T1000 (cell line): ENCODE measurements around the gene KLK6.

Experiments
- DNase-seq: peaks from one replicate; lab custom pipeline; 2025; ENCODE audit warnings: mixed read lengths; lab: John Stamatoyannopoulos, UW

The KLK6 gene

GRCh38 chr19:50952910-50953309 lies 16.5 kb downstream of the KLK6 start, which contains the start of gene KLK5:
Gene KLK5 (minus strand): TSS chr19:50953038. CDS start chr19:50952657, 381 bp downstream.
- DNase-seq, result no peak

- no peak for DNase-seq
These were observed 19.5 kb downstream of the KLK6 start for GRCh38 chr19:50949861-50950260.

- no peak for DNase-seq
These were observed 22.3 kb downstream of the KLK6 start for GRCh38 chr19:50947123-50947522.

- no peak for DNase-seq
These were observed 24.6 kb downstream of the KLK6 start for GRCh38 chr19:50944795-50945194.

- no peak for DNase-seq
These were observed 26.1 kb downstream of the KLK6 start for GRCh38 chr19:50943074-50943828.

- no peak for DNase-seq
These were observed 29.8 kb downstream of the KLK6 start for GRCh38 chr19:50939596-50939995.

- DNase-seq, result no peak
These were observed 35.8 kb downstream of the KLK6 start for GRCh38 chr19:50933640-50934039.

- no peak for DNase-seq
These were observed 36.7 kb downstream of the KLK6 start for GRCh38 chr19:50932690-50933083.

- no peak for DNase-seq
These were observed 37.2 kb downstream of the KLK6 start for GRCh38 chr19:50932018-50932689.

GRCh38 chr19:50931023-50931422 lies 38.4 kb downstream of the KLK6 start:
- no peak for DNase-seq

GRCh38 chr19:50928831-50929230 lies 40.6 kb downstream of the KLK6 start:
- DNase-seq, result no peak

- DNase-seq, result no peak
These were observed 43.2 kb downstream of the KLK6 start for GRCh38 chr19:50926144-50926543.

GRCh38 chr19:50925734-50926133 lies 43.7 kb downstream of the KLK6 start:
- no peak for DNase-seq

- DNase-seq, result no peak
These were observed 44.8 kb downstream of the KLK6 start for GRCh38 chr19:50924586-50924985.

GRCh38 chr19:50922317-50922853 lies 47.0 kb downstream of the KLK6 start:
- no peak for DNase-seq

- DNase-seq, result no peak
These were observed 47.7 kb downstream of the KLK6 start for GRCh38 chr19:50921426-50922316.

- DNase-seq, result no peak
These were observed 53.3 kb downstream of the KLK6 start for GRCh38 chr19:50916069-50916468.

- no peak for DNase-seq
These were observed 56.4 kb downstream of the KLK6 start for GRCh38 chr19:50912727-50913716.

GRCh38 chr19:50912102-50912599 lies 57.2 kb downstream of the KLK6 start:
- no peak for DNase-seq

GRCh38 chr19:50911206-50912101 lies 57.9 kb downstream of the KLK6 start, which contains the start of gene KLK4:
Gene KLK4 (minus strand): TSS chr19:50911395. CDS start chr19:50910738, 657 bp downstream.
- no peak for DNase-seq
